HL-60/S4 (cell line): ENCODE data around the gene CTDP1.

Experiments used
- in situ Hi-C: fragments of 300-500 bp; cut with MboI; formaldehyde crosslinking; loops from 2 replicates; pipeline ENCODE4 v1.14.3; 2022; ENCODE audit warnings: low sequenced_read_pairs

Gene CTDP1

GRCh38 chr18:79790996-79791972 is 111.7 kb downstream of the CTDP1 start:
- in situ Hi-C loops: no loop called here

DNA sequence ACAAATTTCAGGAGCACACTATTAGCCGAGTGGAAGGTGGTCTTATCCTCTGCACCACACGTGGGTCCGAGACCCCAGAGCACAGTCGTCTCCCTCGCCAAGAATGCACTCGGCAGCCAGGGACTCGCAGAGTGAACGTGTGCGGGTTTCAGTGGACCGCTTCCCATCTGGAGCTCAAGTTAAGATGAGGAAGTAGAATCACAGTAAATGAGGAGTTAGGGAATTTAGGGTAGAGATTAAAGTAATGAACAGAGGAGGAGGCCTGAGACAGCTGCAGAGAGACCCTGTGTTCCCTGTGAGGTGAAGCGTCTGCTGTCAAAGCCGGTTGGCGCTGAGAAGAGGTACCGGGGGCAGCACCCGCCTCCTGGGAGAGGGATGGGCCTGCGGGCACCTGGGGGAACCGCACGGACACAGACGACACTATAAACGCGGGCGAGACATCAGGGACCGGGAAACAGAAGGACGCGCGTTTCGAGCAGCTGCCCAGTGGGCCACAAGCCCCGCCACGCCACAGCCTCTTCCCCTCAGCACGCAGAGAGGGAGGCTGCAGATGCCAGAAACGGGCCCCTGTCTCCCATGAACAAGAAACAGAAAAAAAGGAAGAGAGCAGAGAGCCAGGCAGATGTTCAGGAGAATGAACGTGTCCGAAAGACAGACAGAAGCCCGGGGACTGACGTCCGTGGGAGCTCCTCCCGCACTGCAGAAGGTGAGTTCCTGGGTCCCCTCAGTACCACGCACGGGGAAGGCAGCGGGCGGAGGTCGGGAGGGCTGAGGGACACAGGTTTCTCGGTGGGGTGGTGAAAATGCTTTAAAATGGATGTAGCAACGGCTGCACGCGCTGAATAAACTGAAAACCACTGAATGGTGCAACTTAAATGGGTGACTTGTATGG is 112.7 kb downstream of the CTDP1 start:
- in situ Hi-C loops: no loop called here

GRCh38 chr18:79792988-79793355 is 113.4 kb downstream of the CTDP1 start:
- in situ Hi-C loops: no loop called here

- in situ Hi-C loops: no loop called here
Measured at GRCh38 chr18:79794846-79795245, 115.2 kb downstream of the CTDP1 start.

DNA sequence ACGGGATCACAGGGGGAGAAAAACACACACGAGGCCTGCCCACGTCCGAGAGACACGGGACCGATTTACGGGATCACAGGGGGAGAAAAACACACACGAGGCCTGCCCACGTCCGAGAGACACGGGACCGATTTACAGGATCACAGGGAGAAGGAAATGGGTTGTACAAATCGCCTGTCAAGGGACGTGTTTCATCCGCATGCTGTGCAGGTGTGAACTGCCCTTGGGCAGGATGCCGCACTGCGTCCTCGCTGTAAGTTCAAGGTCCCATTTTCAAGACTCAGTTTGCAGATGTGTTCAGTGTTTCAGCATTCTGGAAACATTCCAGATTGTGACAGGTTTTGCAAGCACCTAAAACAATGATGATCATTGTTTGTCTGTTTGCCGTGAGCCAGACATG is 115.8 kb downstream of the CTDP1 start:
- in situ Hi-C loops: no loop called here

GRCh38 chr18:79796016-79796415 is 116.4 kb downstream of the CTDP1 start:
- in situ Hi-C loops: no loop called here

DNA sequence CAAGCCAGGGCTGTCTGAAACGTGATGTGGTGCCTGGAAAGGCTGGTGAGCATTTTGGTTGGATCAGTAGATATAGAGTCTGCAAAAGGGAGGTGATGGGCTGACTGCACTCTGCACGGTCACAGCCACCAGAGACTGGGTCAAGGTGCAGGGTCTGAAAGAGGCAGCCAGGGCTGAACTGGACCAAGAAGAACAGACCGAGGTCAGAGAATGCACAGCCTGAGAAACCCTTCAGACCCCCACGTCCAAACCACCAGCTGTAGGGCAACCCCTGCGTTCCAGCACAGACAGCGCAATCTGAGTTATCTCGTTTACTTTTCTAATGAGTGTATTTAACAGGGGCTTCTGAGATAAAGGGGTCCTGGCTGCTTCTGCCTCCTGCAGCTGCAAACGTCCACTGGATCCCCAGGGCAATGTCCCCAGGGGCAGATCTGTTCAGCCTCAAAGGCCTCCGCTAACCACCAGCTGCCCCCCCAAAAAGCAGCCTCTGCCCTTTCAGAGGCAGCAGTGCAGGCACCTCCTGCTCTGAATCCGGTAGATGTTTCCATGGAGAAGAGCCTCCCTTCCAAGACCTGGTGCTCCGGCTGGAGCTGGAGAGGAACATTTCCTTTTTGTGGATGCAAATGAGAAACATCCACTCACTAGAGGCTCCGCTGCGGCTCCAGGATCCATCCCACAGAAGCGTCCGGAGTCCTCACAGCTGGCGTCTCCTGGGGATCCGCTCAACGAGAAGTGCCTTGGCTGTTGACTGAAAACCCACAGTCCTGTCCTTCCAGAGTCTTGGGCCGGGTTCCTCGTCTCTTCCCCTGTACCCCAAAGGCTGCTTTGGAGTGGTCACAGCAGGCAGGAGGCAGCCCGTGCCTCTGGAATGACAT is 117.2 kb downstream of the CTDP1 start:
- in situ Hi-C loops: no loop called here

DNA sequence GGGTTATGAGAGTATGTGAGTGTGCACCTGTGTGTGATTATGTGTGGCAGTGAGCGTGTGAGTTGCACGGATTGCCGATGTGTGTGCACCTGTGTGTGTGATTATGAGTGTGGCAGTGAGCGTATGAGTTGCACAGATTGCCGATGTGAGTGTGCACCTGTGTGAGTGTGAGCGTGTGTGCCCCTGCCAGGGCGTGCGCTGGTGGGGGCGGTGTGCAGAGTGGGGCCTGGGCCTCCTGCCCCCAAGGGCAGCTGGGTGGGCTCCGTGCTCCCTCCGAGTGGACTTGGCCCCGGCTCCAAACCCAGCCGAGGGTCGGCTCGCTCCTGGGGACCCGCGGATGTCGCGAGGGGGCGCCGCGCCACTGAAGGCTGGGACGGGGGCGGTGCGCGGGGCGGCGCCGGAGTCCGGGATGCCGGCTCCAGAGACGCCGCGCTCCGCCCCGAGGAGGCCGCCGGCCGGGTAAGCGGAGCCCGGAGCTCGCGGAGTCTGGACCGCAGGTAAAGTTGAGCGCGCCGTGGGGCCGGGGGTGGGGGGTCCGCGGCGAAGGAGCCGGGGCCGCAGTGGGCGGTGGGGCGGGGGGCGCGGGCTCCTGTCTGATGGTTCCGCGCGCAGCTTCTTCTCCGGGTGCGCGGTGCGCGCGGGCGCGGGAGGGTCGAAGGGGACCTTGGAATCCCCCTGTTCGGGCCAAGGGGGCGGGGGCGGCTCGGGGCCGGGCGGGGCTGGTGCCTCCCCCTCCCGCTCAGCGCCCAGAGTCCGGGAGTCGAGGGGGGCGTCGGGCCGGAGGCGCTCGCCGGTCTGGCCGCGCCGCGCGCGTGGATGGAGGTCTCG is 118.1 kb downstream of the CTDP1 start, which contains the start of gene KCNG2:
Gene KCNG2 (plus strand): TSS at position 421 of the 828 bp plus-strand sequence. CDS start 65,730 bp downstream, outside the sequence.
- in situ Hi-C loops: no loop called here

- in situ Hi-C loops: no loop called here
Measured at GRCh38 chr18:79798346-79798998, 118.9 kb downstream of the CTDP1 start.

DNA sequence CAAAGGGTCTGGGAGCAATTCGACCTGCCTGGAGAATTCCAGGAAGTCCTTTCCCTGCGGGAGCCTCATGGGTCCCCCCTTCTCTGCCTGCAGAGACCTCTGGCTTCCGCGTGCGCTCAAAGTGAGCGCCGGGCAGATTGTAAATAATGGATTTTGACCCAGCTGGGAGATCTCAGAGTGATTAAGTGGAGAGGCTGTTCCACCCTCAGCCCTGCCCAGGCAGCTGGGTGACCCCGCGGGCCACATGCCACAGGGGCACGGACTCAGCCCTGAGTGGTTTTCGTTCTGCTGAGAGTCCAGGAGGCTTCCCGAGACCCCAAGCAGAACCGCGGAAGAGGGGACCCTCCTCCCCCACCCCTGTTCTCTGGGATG is 119.4 kb downstream of the CTDP1 start:
- in situ Hi-C loops: no loop called here

GRCh38 chr18:79799619-79800370 is 120.2 kb downstream of the CTDP1 start:
- in situ Hi-C loops: no loop called here

DNA sequence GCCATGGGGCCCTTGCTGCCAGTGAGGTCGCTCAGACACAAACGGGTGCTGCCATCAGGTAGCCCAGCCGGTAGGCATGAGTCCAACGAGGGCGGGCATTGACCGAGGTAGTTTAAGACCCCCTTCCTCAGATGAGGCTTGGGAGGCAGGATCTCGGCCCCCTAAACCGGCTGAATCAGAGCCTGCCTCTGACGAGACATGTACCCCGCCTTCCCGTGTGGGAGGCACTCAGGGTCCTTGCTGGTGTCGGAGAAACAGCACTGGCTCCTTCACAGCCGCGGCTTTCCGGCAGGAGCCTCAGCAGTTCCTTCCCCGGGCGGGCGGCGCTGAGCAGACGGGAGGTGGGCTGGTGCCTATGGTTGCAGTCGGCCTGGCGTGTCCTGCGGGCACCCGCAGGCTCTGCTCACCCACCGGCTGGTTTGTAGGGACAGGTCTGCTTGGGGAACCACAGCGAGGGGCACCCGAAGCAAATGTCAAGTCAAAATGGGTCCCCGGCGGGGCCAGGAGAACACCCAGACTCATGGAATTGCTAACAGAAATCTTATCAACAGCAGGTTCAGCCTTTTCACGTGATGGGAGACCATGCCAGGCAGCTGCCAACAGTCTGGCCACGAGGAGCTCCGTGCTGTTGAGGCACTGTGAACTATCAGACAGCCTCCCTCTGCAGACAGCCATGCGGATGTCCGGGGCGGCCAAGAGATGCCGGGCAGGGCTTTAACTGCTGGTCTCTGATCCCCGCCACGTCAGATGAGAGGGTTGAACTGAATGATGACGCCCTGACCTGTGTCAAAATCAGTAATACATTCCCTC is 121.0 kb downstream of the CTDP1 start:
- in situ Hi-C loops: no loop called here

- in situ Hi-C loops: no loop called here
Measured at GRCh38 chr18:79801217-79801616, 121.6 kb downstream of the CTDP1 start.

- in situ Hi-C loops: no loop called here
Measured at GRCh38 chr18:79801641-79802040, 122.0 kb downstream of the CTDP1 start.

DNA sequence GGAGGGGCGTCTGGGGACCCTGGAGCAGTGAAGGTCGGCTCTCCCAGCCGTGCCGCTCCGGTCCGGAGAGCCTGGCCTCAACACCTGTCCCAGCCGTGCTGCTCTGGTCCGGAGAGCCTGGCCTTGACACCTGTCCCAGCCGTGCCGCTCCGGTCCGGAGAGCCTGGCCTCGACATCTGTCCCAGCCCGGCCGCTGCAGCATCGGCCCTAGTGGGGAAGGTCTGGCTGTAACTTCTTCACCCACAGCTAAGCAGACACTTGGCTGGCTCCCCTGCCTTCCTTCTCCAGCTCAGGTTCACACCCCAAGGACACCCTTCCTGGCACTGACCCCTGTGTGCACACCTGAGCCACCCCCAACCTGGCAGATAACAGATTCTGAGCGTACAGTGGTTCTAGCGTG is 122.7 kb downstream of the CTDP1 start:
- in situ Hi-C loops: no loop called here

DNA sequence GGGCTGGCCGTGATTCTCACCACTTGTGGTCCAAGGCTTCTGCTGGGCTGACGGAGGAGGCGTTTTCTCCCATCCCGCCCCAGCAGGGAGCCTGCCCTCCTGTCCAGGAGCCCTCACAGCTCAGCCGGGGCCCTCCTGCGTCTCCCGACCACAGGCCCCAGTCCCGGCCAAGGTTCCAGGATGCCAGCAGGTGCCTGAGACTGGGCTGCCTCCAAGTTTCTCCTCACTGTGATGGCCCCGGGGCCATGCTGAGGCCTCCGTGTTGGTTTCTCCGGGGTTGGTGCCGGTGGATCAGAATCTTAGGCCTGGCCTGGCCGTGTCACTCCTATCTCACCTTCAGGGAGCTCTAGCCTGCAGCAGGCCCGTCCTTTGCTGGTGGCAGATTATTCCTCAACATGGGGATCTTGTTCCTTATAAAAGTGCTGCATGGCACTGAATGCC is 124.0 kb downstream of the CTDP1 start:
- in situ Hi-C loops: no loop called here
